MV-4-11 (cell line): ENCODE results near the gene S100A14.
"Not testable (repeated sequence)": the region's sequence is repeated elsewhere in the genome, so short reads cannot be mapped to it uniquely, and the experiment has no call there.

Experiments
- DNase-seq: peaks from one replicate; lab custom pipeline; 2025; lab: John Stamatoyannopoulos, UW

The S100A14 gene

GRCh38 chr1:153616144-153616916, at the start of gene S100A14:
TSS of gene S100A14 (minus strand) at chr1:153616325. CDS start at chr1:153615858, 467 bp downstream.
- no peak for DNase-seq

- peak; percentile 69 for DNase-seq
Measured at GRCh38 chr1:153663211-153663610, 47.1 kb upstream of the S100A14 start.

GRCh38 chr1:153662269-153662668, 46.1 kb upstream of the S100A14 start:
- DNase-seq: no peak

- no peak for DNase-seq
Measured at GRCh38 chr1:153661111-153661708, 45.1 kb upstream of the S100A14 start.

GRCh38 chr1:153659656-153660055, 43.5 kb upstream of the S100A14 start:
- no peak for DNase-seq

- no peak for DNase-seq
Measured at GRCh38 chr1:153659175-153659534, 43.0 kb upstream of the S100A14 start.

DNA sequence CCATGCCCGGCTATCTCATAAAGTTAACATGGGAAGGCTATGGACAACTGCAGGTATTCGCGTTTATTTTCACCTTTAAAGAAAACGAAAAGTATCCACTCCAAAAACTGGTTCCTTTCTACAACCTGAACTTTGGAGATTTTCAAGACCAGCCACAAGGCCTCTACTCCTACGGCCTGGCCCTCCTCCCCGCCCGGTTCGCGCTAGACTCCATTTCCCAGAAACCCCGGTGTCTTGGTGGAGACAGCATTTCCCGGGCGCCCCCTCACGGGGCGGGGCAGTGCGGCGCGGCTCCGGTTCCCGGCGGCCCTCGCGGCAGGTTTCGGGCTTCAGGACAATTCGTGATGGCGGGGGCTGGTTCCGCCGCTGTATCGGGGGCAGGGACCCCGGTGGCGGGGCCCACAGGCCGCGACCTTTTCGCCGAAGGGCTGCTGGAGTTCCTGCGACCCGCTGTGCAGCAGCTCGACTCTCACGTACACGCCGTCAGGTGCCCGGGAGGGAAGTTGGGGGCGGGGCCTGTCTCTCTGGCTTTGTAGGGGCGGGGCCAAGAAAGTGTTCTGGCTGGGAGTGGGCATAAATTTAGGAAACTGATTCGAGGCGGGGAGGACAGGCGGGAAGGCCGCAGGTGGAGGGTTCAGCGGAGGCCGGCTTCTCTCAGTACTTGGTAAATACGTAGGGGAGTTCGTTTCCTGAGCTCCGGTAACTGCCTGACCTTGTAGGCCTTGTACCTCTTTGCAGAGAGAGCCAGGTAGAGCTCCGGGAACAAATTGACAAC, 42.5 kb upstream of the S100A14 start, which contains the start of gene SNAPIN:
TSS of gene SNAPIN (plus strand) at position 304 of the 775 bp plus-strand sequence. CDS start at position 345, 41 bp downstream.
- DNase-seq: peak; percentile 86

DNA sequence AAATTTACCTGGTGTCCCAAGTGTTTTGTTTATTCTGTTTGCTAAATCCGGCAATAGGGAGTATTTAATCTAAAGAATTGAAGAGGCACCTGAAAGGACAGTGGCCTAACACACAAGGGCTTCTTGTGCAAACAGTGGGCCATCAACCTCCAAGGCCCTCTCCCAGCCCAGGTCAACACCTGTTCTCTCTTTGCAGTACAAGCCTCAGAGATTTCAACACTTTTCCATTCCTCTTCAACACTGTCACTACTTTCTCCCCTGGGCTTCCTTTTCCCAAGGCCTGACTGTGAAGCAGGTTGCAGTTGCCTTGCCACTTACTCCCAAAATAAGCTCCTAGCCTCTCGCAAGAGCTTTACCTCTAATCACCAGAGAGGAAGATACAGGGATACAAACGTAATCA, 39.2 kb upstream of the S100A14 start:
- no peak for DNase-seq

- DNase-seq: peak; percentile 16
Measured at GRCh38 chr1:153652805-153653500, 36.8 kb upstream of the S100A14 start.

GRCh38 chr1:153651771-153652170, 35.6 kb upstream of the S100A14 start:
- no peak for DNase-seq

DNA sequence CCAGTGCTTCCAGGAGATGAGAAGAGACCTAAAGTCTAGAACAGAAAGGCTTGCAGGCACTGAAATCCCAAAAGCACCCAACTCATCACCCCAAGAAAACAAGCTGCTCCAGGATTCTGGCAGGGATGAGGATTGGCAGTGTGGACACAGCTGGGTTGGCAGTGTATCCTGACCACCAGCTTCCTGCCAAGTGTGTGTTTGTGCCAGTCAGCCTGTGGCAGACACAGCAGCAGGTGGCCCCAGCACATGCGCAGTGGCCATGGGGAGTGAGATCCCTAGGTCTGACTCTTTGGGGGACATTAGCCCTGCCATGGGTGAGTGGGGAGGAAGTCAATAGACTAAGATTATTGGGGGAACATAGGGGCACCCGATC, 33.7 kb upstream of the S100A14 start:
- DNase-seq: no peak

GRCh38 chr1:153649137-153649862, 33.2 kb upstream of the S100A14 start:
- DNase-seq: no peak

- no peak for DNase-seq
Measured at GRCh38 chr1:153648000-153648643, 32.0 kb upstream of the S100A14 start.

GRCh38 chr1:153647346-153647714, 31.2 kb upstream of the S100A14 start:
- DNase-seq: no peak

DNA sequence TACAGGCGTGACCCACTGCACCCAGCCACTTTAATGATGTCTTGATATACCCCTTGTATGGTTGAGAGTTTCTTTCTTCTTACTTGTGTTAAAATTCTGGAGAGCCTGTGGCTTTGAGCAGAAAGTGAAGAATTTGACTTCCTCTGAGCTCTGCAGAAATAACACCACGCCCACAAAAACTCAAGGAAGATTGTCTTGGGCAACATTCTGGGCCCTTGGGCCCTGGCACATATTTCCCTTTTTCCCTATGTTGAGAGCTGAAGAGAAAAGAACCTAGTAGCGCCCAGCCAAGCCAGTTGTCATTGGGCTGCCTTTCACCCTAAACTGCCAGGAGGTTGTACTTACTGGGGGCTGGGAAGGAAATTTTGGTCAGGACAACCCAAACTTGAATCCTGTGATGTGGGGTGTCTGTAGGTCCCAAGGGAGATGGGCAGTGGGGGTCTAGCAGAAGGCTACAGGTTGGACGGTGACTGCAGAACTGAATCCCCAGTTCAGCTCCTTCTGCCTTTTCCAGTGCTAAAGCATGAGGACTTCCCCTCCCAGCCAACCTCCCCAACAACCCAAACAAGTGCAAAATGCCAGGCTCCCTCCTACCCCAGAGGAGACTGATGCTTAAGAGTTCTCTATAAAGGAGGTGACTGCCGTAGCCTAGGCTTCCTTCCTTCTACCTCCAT, 30.7 kb upstream of the S100A14 start:
- DNase-seq: peak; percentile 78

DNA sequence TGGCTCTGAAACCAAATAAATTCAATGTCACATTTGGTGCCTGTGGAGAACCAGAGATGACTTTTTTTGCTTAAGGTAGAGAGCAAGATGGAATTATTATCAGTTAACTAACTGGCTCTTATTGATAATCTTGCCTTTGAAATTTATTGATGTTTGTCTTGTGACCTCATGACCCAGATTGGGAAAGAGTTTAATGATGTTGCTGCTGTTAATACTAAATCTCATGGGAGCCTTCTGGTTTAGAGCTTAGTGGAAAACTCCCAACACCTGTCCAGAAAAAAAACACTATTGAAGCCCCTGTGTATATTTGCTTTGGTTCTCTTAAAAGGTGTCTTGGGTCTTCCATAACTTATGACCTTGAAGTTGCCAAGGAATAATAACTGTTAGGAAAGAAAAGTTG, 27.7 kb upstream of the S100A14 start:
- no peak for DNase-seq

DNA sequence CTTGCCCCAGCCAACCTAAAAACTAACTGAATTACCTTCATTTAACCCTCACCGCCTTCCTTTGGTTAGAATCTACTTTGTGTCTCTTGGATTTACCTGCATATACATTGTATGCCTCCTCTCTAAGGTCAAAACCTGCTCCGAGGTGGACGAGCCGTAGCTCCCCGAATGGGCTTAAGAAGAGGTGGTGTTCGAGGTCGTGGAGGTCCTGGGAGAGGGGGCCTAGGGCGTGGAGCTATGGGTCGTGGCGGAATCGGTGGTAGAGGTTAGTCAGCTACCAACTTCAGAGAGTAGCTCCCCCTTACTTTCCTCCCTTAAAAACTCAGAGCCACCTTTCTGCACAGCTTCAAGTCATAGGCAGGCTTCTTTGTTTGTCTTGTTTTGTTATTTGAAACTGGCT, 27.0 kb upstream of the S100A14 start:
- DNase-seq: no peak

DNA sequence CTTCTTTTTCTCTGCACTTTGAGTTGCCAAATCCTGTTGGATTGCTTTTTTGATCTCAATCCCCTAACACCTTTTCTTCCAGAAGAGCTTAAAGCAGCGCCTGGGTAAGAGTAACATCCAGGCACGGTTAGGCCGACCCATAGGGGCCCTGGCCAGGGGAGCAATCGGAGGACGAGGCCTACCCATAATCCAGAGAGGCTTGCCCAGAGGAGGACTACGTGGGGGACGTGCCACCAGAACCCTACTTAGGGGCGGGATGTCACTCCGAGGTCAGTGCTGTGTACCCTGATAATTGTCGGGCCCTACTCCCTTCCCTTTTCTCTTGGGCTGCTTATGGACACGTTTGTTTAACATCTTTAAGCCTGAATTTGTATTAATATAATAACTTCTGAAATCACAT, 26.0 kb upstream of the S100A14 start:
- DNase-seq: no peak

DNA sequence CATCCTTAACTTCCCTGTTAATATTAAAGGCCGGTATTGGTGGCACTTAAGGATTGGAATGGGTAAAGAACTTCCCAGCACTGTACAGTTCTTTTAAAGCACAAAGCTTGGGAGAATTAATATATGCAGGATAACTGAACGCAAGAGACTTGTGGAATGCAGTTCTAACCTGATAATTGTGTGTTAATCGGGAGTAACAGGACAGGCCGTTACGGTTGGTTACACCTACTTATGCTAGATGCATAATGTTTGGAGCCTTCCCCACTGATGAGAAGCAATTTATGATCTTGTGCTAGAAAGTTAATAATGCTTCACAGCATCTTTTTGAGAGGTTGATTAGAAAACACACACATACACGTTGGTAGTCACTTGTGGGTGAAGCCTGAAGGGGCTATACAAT, 24.7 kb upstream of the S100A14 start:
- DNase-seq: no peak

- DNase-seq: not testable (repeated sequence)
Measured at GRCh38 chr1:153640213-153640612, 24.1 kb upstream of the S100A14 start.

- DNase-seq: no peak
Measured at GRCh38 chr1:153639280-153639679, 23.2 kb upstream of the S100A14 start.
